Neural progenitor cell (in vitro differentiated cells): ENCODE data around the gene PLCG1.

Experiments used
- EZH2 ChIP-seq: fragments of 200-600 bp; sonication (generic); IDR thresholded peaks from 2 replicates; pipeline ENCODE4 v1.6.1; 2017; ENCODE audit warnings: antibody characterized with exemption, mild to moderate bottlenecking, moderate library complexity
- EZH2phosphoT487 ChIP-seq: fragments of 200-600 bp; sonication (generic); IDR thresholded peaks from 2 replicates; pipeline ENCODE4 v1.6.1; 2017; ENCODE audit warnings: antibody characterized with exemption
- TF ChIP-seq, protein P1 (sequence below): fragments of 200-600 bp; sonication (generic); IDR thresholded peaks from 2 replicates; pipeline ENCODE4 v1.5.1; 2017; ENCODE audit warnings: antibody characterized with exemption, mild to moderate bottlenecking

DNA sequence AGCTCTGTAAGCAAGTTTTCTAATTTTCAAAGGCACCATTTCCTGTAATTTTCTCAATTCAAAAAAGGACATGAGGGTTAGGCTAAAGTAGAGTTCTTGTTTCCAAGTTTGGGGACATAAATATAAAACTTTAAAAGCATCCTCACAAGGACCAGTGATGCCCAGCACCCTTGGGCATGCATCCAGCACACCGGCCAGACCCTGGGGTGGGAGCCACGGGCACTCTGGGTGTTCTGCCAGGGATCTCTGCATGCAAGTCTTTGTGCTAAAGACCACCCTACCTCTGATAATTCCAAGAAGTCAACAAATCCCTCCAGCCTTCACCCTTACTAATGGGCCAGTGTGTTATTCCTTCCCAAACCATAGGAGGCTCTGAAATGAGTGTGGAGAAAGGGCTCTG is 46.5 kb downstream of the PLCG1 start:
- TF ChIP-seq, protein P1, sequence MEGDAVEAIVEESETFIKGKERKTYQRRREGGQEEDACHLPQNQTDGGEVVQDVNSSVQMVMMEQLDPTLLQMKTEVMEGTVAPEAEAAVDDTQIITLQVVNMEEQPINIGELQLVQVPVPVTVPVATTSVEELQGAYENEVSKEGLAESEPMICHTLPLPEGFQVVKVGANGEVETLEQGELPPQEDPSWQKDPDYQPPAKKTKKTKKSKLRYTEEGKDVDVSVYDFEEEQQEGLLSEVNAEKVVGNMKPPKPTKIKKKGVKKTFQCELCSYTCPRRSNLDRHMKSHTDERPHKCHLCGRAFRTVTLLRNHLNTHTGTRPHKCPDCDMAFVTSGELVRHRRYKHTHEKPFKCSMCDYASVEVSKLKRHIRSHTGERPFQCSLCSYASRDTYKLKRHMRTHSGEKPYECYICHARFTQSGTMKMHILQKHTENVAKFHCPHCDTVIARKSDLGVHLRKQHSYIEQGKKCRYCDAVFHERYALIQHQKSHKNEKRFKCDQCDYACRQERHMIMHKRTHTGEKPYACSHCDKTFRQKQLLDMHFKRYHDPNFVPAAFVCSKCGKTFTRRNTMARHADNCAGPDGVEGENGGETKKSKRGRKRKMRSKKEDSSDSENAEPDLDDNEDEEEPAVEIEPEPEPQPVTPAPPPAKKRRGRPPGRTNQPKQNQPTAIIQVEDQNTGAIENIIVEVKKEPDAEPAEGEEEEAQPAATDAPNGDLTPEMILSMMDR = no peak
- TF ChIP-seq EZH2 (no peak), EZH2phosphoT487 (no peak)
